Upper lobe of left lung (tissue), 6 donors: Measurements from ENCODE around the gene AGBL4. TPM values are rescaled to one million over a fixed set of nuclear protein-coding genes. Genes with fewer than 3 reads are reported as not detected.

Source experiments
- ATAC-seq, 2 donors: fragments of 200-7000 bp; cut with Tn5 transposase; one replicate each; pipeline ENCODE4 v1.9.1; 2022; ENCODE audit warnings: mild to moderate bottlenecking in 2 of 2, moderate library complexity in 2 of 2; ENCODE audit not compliant: low FRiP score in 2 of 2
- DNase-seq, 2 donors: peaks; one replicate each; pipeline ENCODE4 v3.0.0-alpha.2; 2019 to 2020
- H3K27ac ChIP-seq, 4 donors: fragments of 200-600 bp; sonication (generic); one replicate each; pipeline ENCODE4 v1.5.1; 2016 to 2019
- H3K27me3 ChIP-seq, 4 donors: fragments of 200-600 bp; sonication (generic); one replicate each; pipeline ENCODE4 v1.5.1; 2017 to 2019
- H3K36me3 ChIP-seq, 4 donors: fragments of 200-600 bp; sonication (generic); one replicate each; pipeline ENCODE4 v1.5.1; 2016 to 2019
- H3K4me1 ChIP-seq, 4 donors: fragments of 200-600 bp; sonication (generic); one replicate each; pipeline ENCODE4 v1.5.1; 2018 to 2019
- H3K4me3 ChIP-seq, 4 donors: fragments of 200-600 bp; sonication (generic); one replicate each; pipeline ENCODE4 v1.5.1; 2017 to 2019; ENCODE audit warnings: mild to moderate bottlenecking in 2 of 4, moderate library complexity in 1 of 4
- H3K9me3 ChIP-seq, 4 donors: fragments of 200-600 bp; sonication (generic); one replicate each; pipeline ENCODE4 v1.5.1; 2018 to 2019
- CTCF ChIP-seq, 6 experiments: fragments of 450-650 bp in 4 of 6; fragments of 200-600 bp in 2 of 6; sonication (generic) in 2 of 6; IDR thresholded peaks; one replicate each; pipeline ENCODE4 v1.5.1; 2016 to 2019; ENCODE audit warnings: antibody characterized with exemption in 6 of 6
- EP300 ChIP-seq, 4 donors: sonication (generic); formaldehyde crosslinking; IDR thresholded peaks; one replicate each; pipeline ENCODE4 v1.5.1; 2017; ENCODE audit warnings: antibody characterized with exemption in 4 of 4, control low read depth in 2 of 4
- POLR2A ChIP-seq, 4 donors: fragments of 450-650 bp; IDR thresholded peaks; one replicate each; pipeline ENCODE4 v1.5.1; 2016 to 2017; ENCODE audit warnings: antibody characterized with exemption in 4 of 4, mild to moderate bottlenecking in 2 of 4
- POLR2AphosphoS5 ChIP-seq, 2 donors: sonication (generic); formaldehyde crosslinking; IDR thresholded peaks; one replicate each; pipeline ENCODE4 v1.5.1; 2017; ENCODE audit warnings: antibody characterized with exemption in 2 of 2
- WGBS, 2 donors: methylation state at CpG; one replicate each; pipeline ENCODE4 v1.1.5; 2017 to 2018; 5-methylcytosine and 5-hydroxymethylcytosine counted together
- total RNA-seq, 6 donors: library from RNA; depleted of rRNA in 4 of 6; stranded (reverse); fragments of >200 nt in 4 of 6; gene quantifications; one replicate each; pipeline versions ENCODE4 v1.1.0 to v1.2.1, GENCODE V29; 2016 to 2021
- donor health status: DM: no; HTN: no; CAD: no; lungs with moderate emphysema.
- donor health status: DM: no; HTN: yes; CAD: no; lungs with severe emphysema.

AGBL4 gene
- total RNA-seq, 6 donors from 2014 or later = 0.57 to 10.5 (median 1.5) TPM

GRCh38 chr1:48495911-48496310 is 1527.8 kb downstream of the AGBL4 start:
- H3K36me3 ChIP-seq = no peaks in the 10 kb centered on the region
- DNase-seq (no peak), ATAC-seq (no peak)
- H3K27ac ChIP-seq = no peak overlapping the region
- TF ChIP-seq POLR2A (IDR thresholded peaks at IDR 0.05) (no peak), POLR2AphosphoS5 (IDR thresholded peaks at IDR 0.05) (no peak), CTCF (IDR thresholded peaks at IDR 0.05) (no peak), EP300 (IDR thresholded peaks at IDR 0.05) (no peak)
- peaks cover 0 to 12% (median 5%) of the 10 kb centered on the region in 4 donors for H3K4me1 ChIP-seq
- H3K9me3 ChIP-seq = no peaks in the 10 kb centered on the region
- H3K27me3 ChIP-seq = no peaks in the 10 kb centered on the region
- H3K4me3 ChIP-seq = no peak overlapping the region
- WGBS, 2 donors = 96 to 97% methylated on average over 3 of the region's 3 CpGs

- no peaks in the 10 kb centered on the region for H3K27me3 ChIP-seq
- no peak overlapping the region for H3K4me3 ChIP-seq
- ATAC-seq = no peak
- no peaks in the 10 kb centered on the region for H3K9me3 ChIP-seq
- DNase-seq = no peak
- H3K36me3 ChIP-seq = no peaks in the 10 kb centered on the region
- no peak overlapping the region for H3K27ac ChIP-seq
- TF ChIP-seq POLR2A (IDR thresholded peaks at IDR 0.05) = no peak
- no peak for TF ChIP-seq EP300 (IDR thresholded peaks at IDR 0.05)
- TF ChIP-seq CTCF (IDR thresholded peaks at IDR 0.05) = no peak
- TF ChIP-seq POLR2AphosphoS5 (IDR thresholded peaks at IDR 0.05) = no peak
- WGBS, 2 donors = 71 to 96% methylated on average over 1 of the region's 1 CpG
- peaks cover 0 to 12% (median 5%) of the 10 kb centered on the region in 4 donors for H3K4me1 ChIP-seq
Observed at GRCh38 chr1:48495166-48495565, 1528.6 kb downstream of the AGBL4 start.

GRCh38 chr1:48493970-48494769 is 1529.6 kb downstream of the AGBL4 start:
- H3K36me3 ChIP-seq = no peaks in the 10 kb centered on the region
- peak overlapping the region; percentile 0 to 63 (median 34) for H3K27ac ChIP-seq
- H3K4me3 ChIP-seq = no peak overlapping the region
- ATAC-seq = peak in 1 of 2 donors; percentile 31
- WGBS, 2 donors = 55 to 70% methylated on average over 5 of the region's 5 CpGs
- no peak for DNase-seq
- no peaks in the 10 kb centered on the region for H3K9me3 ChIP-seq
- H3K27me3 ChIP-seq = no peaks in the 10 kb centered on the region
- H3K4me1 ChIP-seq = peaks cover 0 to 12% (median 5%) of the 10 kb centered on the region in 4 donors
- no peak for TF ChIP-seq POLR2AphosphoS5 (IDR thresholded peaks at IDR 0.05)
- no peak for TF ChIP-seq POLR2A (IDR thresholded peaks at IDR 0.05)
- no peak for TF ChIP-seq EP300 (IDR thresholded peaks at IDR 0.05)
- TF ChIP-seq CTCF (IDR thresholded peaks at IDR 0.05) = no peak

GRCh38 chr1:48493041-48493440 is 1530.7 kb downstream of the AGBL4 start:
- TF ChIP-seq EP300 (IDR thresholded peaks at IDR 0.05) (no peak), CTCF (IDR thresholded peaks at IDR 0.05) (no peak), POLR2AphosphoS5 (IDR thresholded peaks at IDR 0.05) (no peak), POLR2A (IDR thresholded peaks at IDR 0.05) (no peak)
- Histone ChIP-seq H3K9me3 (no peaks in the 10 kb centered on the region), H3K27me3 (no peaks in the 10 kb centered on the region), H3K4me3 (no peak overlapping the region), H3K4me1 (peaks cover 0 to 4% (median 0%) of the 10 kb centered on the region in 4 donors), H3K27ac (no peak overlapping the region), H3K36me3 (no peaks in the 10 kb centered on the region)
- DNase-seq (no peak), ATAC-seq (no peak)
- WGBS, 2 donors = 45 to 55% methylated on average over 5 of the region's 5 CpGs

GRCh38 chr1:48492392-48492791 is 1531.4 kb downstream of the AGBL4 start:
- no peak overlapping the region for H3K27ac ChIP-seq
- H3K36me3 ChIP-seq = no peaks in the 10 kb centered on the region
- no peaks in the 10 kb centered on the region for H3K9me3 ChIP-seq
- H3K4me3 ChIP-seq = no peak overlapping the region
- H3K4me1 ChIP-seq = peaks cover 0 to 4% (median 0%) of the 10 kb centered on the region in 4 donors
- ATAC-seq (no peak), DNase-seq (no peak)
- H3K27me3 ChIP-seq = no peaks in the 10 kb centered on the region
- TF ChIP-seq POLR2A (IDR thresholded peaks at IDR 0.05) = no peak
- no peak for TF ChIP-seq EP300 (IDR thresholded peaks at IDR 0.05)
- no peak for TF ChIP-seq POLR2AphosphoS5 (IDR thresholded peaks at IDR 0.05)
- TF ChIP-seq CTCF (IDR thresholded peaks at IDR 0.05) = no peak
